Central memory CD8-positive, alpha-beta T cell (primary cell): ENCODE measurements around the gene SPDEF.

Source experiments
- ATAC-seq: fragments of 150-1000 bp; cut with Tn5 transposase; replicated peaks from 2 replicates; pipeline ENCODE4 v1.10.0; 2022; ENCODE audit warnings: mild to moderate bottlenecking, moderate FRiP score, moderate number of reproducible peaks; ENCODE audit not compliant: poor library complexity, severe bottlenecking; ENCODE audit errors: extremely low read depth
- DNase-seq, 2 donors: peaks; one replicate each; pipeline ENCODE4 v3.0.0; 2021; ENCODE audit warnings: low spot score in 2 of 2
- H3K27ac Mint-ChIP-seq: one replicate; pipeline ENCODE4 v1.8.0; 2022; ENCODE audit warnings: low read depth, mild to moderate bottlenecking, moderate library complexity, mixed read lengths
- H3K27me3 Mint-ChIP-seq: one replicate; pipeline ENCODE4 v1.8.0; 2022; ENCODE audit warnings: mixed read lengths
- H3K36me3 Mint-ChIP-seq: one replicate; pipeline ENCODE4 v1.8.0; 2022; ENCODE audit warnings: mild to moderate bottlenecking, moderate library complexity, mixed read lengths; ENCODE audit not compliant: insufficient read depth
- H3K4me1 Mint-ChIP-seq: one replicate; pipeline ENCODE4 v1.8.0; 2022; ENCODE audit warnings: mixed read lengths
- H3K4me3 Mint-ChIP-seq: one replicate; pipeline ENCODE4 v1.8.0; 2022; ENCODE audit warnings: mild to moderate bottlenecking, moderate library complexity, mixed read lengths
- H3K9me3 Mint-ChIP-seq: one replicate; pipeline ENCODE4 v1.8.0; 2022; ENCODE audit warnings: mixed read lengths

The SPDEF gene

DNA sequence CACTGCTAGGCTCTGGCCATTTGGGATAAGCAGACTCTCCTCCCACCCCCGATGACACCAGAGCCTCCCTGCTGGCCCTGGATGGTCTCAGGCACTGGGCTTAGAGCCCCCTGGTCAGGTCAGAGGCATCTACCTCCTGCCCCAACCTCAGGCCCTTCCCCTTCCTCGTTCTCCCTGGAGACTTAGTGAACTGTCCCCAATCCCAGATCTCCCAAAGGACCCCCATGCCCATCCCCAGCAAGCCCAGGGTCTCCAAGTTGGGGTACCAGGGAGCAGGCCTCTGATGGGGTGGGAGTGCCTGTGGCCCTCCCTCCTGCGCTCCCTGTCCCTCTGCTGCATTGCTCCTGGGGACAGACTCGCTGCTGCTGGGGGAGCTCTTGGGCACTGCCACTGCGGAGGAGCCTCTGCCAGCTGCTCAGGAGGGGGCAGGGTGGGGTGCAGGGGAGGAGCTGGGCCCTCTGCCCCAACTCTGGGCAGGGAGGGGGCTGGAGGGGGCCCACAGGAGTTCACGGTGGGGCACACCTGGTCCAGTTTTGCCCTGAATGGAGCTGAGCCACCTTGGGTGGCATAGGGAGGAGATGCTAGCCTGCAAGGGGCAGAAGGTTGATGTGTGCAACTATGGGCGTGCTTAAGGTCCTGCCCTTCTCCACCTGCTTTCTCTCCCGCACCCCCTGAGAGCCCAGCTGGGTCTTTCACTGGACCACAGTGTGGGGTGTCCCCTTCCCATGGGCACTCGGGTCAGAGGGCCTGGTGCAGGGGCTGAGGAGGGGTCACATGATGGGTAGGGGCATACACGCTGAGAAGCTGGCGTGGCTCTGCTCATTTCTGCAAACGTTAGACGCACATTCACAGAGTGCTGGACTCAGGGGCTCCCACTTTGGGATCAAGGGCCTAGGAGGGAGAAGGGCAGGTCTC, 40.4 kb downstream of the SPDEF start:
- H3K4me3 Mint-ChIP-seq: no peak overlapping the region
- ATAC-seq: no peak
- DNase-seq: no peak
- no peaks in the 10 kb centered on the region for H3K27me3 Mint-ChIP-seq
- H3K9me3 Mint-ChIP-seq: no peaks in the 10 kb centered on the region
- no peak overlapping the region for H3K27ac Mint-ChIP-seq
- no peaks in the 10 kb centered on the region for H3K36me3 Mint-ChIP-seq
- peaks cover 19% of the 10 kb centered on the region for H3K4me1 Mint-ChIP-seq

DNA sequence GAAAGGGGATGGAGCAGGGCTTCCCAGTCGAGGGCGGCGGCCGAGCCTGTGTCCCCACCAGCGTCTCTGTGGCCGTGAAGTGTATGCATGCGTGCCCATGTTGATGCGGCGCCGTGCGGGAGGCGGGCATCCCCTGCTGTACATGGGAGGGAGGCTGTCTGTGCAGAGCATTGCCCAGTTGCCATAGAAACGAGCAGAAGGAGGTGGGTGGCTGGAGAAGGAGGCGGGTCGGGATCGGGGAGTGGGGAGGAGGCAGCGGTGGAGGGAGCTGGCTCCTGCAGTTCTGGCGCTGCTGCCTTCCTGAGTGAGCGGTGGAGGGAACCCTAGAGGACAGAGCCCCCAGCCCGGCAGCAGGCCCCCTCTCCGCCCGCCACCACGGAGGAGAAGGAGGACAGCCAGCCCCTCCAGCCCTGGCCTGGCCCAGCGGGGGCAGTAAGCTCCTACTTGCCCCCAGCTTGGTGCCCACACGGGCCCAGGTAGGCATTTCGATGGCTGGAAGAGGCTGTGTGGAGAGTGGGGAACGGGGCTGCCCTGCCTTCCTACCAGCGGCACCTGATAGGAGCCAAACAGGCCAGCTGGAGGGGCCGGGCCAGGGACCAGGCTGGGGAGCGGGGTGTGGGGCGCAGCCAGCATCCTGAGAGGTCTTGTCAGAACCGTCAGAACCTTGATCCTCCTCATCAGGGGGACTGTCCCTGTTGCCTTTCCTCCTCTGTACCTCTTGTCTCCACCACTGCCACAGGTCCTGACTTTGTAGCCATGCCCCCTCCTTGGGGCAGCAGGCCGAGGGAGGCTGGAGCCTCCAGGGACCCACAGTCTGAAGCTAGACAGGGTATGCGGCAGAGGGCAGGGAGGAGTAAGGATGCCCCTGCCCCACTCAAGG, 41.3 kb downstream of the SPDEF start:
- Mint-ChIP-seq H3K4me3 (no peak overlapping the region), H3K4me1 (peaks cover 19% of the 10 kb centered on the region), H3K27ac (no peak overlapping the region), H3K27me3 (no peaks in the 10 kb centered on the region), H3K9me3 (no peaks in the 10 kb centered on the region), H3K36me3 (no peaks in the 10 kb centered on the region)
- DNase-seq: no peak
- ATAC-seq: no peak

DNA sequence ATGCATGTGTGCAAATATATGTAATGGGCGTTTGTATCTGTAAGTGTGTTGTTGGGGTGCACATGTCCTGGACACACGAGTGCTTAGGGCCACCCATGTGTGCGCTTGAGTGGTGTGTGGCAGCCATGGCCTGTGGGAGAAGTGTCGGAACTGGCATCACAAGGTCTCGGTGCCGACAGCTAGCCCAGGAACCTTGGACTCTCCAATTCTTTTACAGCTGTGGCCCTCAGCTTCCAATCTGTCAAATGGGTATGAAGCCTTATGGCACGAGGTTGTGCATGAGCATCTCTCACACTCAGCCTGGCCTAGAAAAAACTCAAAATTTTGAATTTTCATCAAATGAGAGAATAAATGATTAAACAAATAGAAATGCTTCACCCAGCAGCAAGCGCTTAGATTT, 42.0 kb downstream of the SPDEF start:
- ATAC-seq: no peak

DNA sequence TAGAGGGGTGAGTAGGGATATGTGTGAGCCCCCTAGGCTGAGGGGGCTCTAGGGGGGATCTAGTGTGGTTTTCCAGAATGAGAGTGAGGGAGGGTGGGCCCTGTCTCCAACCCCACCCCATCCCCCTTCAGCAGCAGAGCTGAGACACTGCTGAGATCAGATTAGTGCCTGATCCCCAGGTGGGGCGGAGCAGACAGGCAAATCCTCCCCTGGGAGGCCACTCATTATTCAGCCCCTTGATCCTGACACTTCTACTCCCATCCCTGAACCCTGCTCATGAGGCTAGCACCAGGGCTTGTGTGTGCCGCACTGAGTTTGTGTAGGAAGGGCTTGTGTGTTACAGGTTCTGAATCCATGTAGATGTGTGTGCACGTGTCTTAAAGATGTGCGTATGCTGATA, 42.5 kb downstream of the SPDEF start:
- Mint-ChIP-seq H3K27me3 (no peaks in the 10 kb centered on the region), H3K4me1 (peaks cover 15% of the 10 kb centered on the region), H3K4me3 (no peak overlapping the region), H3K9me3 (no peaks in the 10 kb centered on the region), H3K27ac (no peak overlapping the region), H3K36me3 (peaks cover 2% of the 10 kb centered on the region)
- DNase-seq (no peak), ATAC-seq (no peak)

More for the DNA sequence above, 42.0 kb downstream of the SPDEF start:
- DNase-seq: no peak
- H3K4me1 Mint-ChIP-seq: peaks cover 19% of the 10 kb centered on the region
- H3K27ac Mint-ChIP-seq: no peak overlapping the region
- no peaks in the 10 kb centered on the region for H3K36me3 Mint-ChIP-seq
- no peaks in the 10 kb centered on the region for H3K9me3 Mint-ChIP-seq
- H3K27me3 Mint-ChIP-seq: no peaks in the 10 kb centered on the region
- H3K4me3 Mint-ChIP-seq: no peak overlapping the region

DNA sequence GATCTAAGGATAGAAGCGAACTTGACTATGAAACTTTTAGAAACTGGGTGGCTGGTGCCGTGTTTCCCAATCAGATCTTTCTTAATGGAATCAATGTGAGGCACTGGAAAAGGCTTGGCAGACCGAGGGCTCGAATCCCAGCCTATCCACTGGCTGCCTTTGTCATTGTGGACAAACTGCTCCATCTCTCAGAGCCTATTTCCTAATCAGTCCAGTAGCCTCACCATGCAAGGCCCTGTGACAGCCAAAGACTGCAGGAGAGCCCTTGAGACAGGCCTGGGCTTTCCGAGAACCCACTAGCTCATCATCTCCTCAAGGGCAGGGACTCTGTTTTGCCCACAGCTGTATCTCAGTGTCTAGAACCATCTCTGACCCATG, 43.4 kb downstream of the SPDEF start:
- Mint-ChIP-seq H3K9me3 (no peaks in the 10 kb centered on the region), H3K36me3 (peaks cover 4% of the 10 kb centered on the region), H3K27me3 (no peaks in the 10 kb centered on the region), H3K4me1 (peaks cover 13% of the 10 kb centered on the region), H3K4me3 (no peak overlapping the region), H3K27ac (no peak overlapping the region)
- ATAC-seq (no peak), DNase-seq (no peak)

DNA sequence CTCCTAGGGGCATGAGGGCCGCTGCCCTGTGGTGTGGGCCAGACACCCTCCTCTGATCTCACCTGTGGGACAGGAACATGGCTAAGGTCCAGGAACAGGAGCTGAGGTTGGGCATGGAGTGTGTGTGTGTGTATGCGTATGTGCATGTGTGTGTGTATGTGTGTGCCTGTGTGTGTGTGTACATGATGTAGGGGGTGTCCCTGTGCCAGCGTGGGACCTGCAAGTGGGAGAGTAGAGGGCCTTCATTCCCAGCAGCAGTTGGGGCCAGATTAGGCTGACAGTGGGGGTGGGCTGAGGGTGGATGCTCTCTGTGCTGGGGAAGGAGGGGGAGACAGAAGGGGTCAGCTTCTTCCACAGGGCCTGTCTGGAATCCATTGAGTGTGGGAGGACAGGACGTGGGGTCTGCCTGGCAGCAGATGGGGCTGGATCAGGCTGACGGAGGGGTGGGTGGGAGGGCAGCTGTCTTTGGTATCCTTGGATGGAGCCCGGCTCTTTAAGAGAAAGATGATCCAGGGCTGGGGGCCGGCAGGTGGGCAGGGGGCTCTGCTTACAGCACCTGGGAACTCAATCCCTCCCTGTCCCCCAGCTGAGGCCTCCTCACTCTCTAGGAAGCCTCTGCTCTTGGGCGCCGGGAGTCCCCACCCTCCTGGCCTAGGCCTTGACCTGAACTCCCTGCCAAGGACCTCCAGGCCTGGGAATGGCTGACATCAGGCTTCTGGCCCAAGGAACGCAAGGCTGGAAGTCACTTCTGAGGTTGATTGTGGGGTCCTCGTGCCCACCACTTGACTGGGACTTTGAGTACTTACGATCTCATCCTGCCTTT, 44.0 kb downstream of the SPDEF start:
- Mint-ChIP-seq H3K4me3 (no peak overlapping the region), H3K36me3 (peaks cover 4% of the 10 kb centered on the region), H3K4me1 (peaks cover 13% of the 10 kb centered on the region), H3K9me3 (no peaks in the 10 kb centered on the region), H3K27me3 (no peaks in the 10 kb centered on the region), H3K27ac (peak overlapping the region; percentile 66)
- no peak for DNase-seq
- no peak for ATAC-seq

DNA sequence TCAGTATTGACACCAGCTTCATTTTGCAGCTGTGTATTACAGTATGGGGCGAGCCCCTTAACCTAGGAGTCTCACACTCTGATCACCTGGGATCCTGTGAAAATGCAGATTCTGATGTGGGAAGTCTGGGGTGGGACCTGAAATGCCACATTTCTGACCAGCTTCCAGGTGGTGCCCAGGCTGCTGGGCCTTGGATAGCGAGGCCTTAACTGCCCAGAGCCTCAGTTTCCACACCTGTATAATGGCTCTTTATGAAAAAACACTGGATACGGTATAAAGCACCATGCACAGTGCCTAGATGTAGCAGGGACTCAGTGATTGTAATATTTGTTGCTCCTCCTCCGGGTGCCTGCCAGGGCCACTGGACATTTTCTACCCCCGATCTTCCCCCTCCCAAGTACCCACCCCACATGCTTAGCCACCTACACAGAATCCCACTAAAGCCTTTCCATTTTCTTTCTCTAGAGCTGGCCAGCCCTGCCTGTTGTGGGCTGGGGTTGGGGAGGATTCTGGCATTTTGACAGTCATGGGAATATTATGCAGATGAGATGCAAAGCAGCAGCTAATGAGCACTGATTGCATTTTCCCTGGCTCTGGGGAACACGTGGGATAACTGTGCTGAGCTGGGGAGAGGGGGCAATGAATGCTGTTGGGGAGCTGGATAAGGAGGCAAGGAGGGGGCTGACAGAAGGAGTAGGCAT, 44.8 kb downstream of the SPDEF start:
- no peak overlapping the region for H3K4me3 Mint-ChIP-seq
- peaks cover 13% of the 10 kb centered on the region for H3K4me1 Mint-ChIP-seq
- DNase-seq (no peak), ATAC-seq (no peak)
- peaks cover 4% of the 10 kb centered on the region for H3K36me3 Mint-ChIP-seq
- no peaks in the 10 kb centered on the region for H3K9me3 Mint-ChIP-seq
- H3K27me3 Mint-ChIP-seq: no peaks in the 10 kb centered on the region
- H3K27ac Mint-ChIP-seq: peak overlapping the region; percentile 66

DNA sequence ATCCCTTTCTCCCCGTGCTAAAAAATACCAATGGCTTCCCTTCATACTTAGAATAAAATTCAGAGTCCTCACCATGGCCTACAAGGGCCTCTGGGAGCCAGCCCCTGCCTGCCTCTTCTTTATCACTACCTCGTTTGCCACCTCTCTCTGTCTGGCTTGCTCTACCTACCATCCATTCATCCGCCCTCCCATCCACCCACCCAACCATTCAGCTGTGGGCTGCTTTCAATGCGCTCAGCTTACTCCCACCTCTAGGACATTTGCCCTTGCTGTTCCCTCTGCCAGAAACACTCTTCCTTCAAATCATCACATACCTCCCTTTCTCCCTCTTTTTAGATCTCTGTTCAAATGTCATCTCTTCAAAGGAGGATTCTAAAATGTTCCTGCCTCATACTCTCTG, 45.8 kb downstream of the SPDEF start:
- Mint-ChIP-seq H3K4me3 (no peak overlapping the region), H3K4me1 (peaks cover 13% of the 10 kb centered on the region), H3K36me3 (peaks cover 4% of the 10 kb centered on the region), H3K27me3 (no peaks in the 10 kb centered on the region), H3K27ac (no peak overlapping the region), H3K9me3 (no peaks in the 10 kb centered on the region)
- ATAC-seq (no peak), DNase-seq (no peak)

DNA sequence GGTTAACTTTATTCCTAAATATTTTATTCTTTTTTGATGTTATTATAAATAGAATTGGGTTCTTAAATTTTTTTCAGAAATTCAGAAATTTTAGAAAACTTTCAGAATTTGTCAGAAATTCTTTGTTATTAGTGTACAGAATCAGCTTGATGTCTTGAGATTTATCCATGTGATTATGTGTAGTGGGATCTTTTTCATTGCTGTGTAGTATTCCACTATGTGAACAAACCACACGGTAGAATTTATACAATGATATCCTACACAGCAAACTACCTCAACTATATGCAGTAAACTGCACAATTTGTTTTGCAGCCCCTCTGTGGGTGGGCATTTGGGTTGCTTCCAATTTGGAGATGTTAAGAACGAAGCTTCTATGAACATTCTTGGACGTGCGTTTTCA, 46.3 kb downstream of the SPDEF start:
- no peak overlapping the region for H3K4me3 Mint-ChIP-seq
- peaks cover 4% of the 10 kb centered on the region for H3K36me3 Mint-ChIP-seq
- DNase-seq: no peak
- no peak overlapping the region for H3K27ac Mint-ChIP-seq
- peaks cover 13% of the 10 kb centered on the region for H3K4me1 Mint-ChIP-seq
- no peaks in the 10 kb centered on the region for H3K9me3 Mint-ChIP-seq
- no peaks in the 10 kb centered on the region for H3K27me3 Mint-ChIP-seq
- no peak for ATAC-seq

DNA sequence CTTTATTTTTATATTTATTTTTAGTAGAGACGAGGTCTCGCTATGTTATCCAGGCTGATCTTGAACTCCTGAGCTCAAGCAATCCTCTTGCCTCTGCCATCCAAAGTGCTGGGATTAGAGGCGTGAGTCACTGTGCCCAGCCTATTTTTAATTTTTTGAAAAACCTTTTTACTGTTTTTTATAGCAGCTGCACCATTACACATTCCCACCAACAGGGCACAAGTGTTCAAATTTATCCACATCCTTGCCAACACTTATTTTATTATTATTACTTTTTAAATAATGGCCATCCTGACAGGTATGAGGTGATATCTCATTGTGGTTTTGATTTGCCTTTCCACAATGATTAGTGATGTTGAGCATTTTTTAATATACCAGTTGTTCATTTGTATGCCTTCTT, 47.7 kb downstream of the SPDEF start:
- Mint-ChIP-seq H3K4me3 (no peak overlapping the region), H3K36me3 (peaks cover 4% of the 10 kb centered on the region), H3K27ac (no peak overlapping the region), H3K27me3 (no peaks in the 10 kb centered on the region), H3K9me3 (no peaks in the 10 kb centered on the region), H3K4me1 (peaks cover 8% of the 10 kb centered on the region)
- DNase-seq (no peak), ATAC-seq (no peak)

DNA sequence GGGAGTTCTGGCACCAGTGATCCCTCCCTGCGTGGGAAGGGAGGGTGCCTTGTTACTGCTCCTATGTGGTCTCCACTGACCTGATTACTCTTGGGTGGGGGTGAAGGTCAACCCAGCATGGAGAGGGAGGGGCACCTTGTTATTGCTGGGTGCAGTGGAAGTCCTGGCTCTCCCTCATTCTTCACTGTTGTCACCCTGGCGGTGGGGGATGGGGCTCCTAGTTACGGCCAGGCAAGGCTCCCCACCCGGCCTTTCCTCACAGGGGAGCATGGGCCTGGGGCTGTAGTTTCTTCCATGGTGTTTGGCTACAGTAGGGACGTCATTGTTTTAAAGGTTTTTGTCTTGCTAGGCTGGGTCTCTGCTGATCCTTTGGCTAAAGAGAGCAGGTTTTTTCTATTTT, 49.4 kb downstream of the SPDEF start:
- Mint-ChIP-seq H3K9me3 (no peaks in the 10 kb centered on the region), H3K4me3 (no peak overlapping the region), H3K36me3 (peaks cover 4% of the 10 kb centered on the region), H3K27me3 (no peaks in the 10 kb centered on the region), H3K4me1 (peaks cover 3% of the 10 kb centered on the region), H3K27ac (no peak overlapping the region)
- no peak for ATAC-seq
- no peak for DNase-seq

DNA sequence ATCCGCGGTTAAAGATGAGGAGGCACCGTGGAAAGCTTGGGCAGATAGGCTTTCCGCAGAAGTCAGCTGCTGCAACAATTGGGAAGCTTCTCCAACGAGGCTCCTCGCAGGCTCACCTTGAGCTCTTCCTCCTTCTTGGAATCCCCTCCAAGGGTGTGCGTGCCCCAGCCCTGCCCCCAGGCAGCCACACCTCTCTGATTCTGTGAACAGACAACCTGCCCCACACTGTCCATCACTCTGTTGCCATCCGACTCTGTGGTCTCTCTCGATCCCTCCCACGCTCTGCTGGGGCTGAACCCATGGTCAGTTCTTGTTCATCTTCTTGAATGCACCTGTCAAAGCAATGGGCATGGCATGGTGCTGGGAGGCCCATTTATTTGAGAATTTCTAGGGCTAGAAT, 58.7 kb downstream of the SPDEF start:
- no peak for DNase-seq
- H3K9me3 Mint-ChIP-seq: no peaks in the 10 kb centered on the region
- peaks cover 2% of the 10 kb centered on the region for H3K36me3 Mint-ChIP-seq
- H3K27me3 Mint-ChIP-seq: no peaks in the 10 kb centered on the region
- H3K27ac Mint-ChIP-seq: no peak overlapping the region
- peaks cover 8% of the 10 kb centered on the region for H3K4me1 Mint-ChIP-seq
- H3K4me3 Mint-ChIP-seq: no peak overlapping the region
- ATAC-seq: no peak
